ENCODE data around the gene CRIM1. TPM values are rescaled to one million over a fixed set of nuclear protein-coding genes. Genes with fewer than 3 reads are reported as not detected.

CRIM1 gene
- total RNA-seq, 1 experiment from 2014 or later = 27.6 TPM

GRCh38 chr2:36416370-36417165 is 61.0 kb downstream of the CRIM1 start:
- no peak overlapping the region for H4K91ac ChIP-seq (ENCODE audit: insufficient read length, low read depth, low read length)
- H4K8ac ChIP-seq (replicated peaks; ENCODE audit: insufficient read length, low read depth, low read length) = no peak overlapping the region
- DNase-seq = no peak
- H3K23ac ChIP-seq (ENCODE audit: insufficient read length, low read depth, low read length) = no peak overlapping the region
- no peak overlapping the region for H3K56ac ChIP-seq (ENCODE audit: insufficient read length, low read depth, low read length)
- no CpG with 5 or more reads among the region's 8 CpGs for WGBS (ENCODE audit: extremely low coverage, insufficient read length, low lambda C conversion rate)
- Mint-ChIP-seq H3K27me3 (ENCODE audit: low read depth) (no peaks in the 10 kb centered on the region), H3K4me3 (no peak overlapping the region), H3K4me1 (peaks cover 30 to 41% of the 10 kb centered on the region in 2 experiments), H3K9me3 (no peaks in the 10 kb centered on the region), H3K36me3 (ENCODE audit: insufficient read depth in 1 of 3, low read depth in 3 of 3) (no peaks in the 10 kb centered on the region; a peak in 1 of 7 replicates), H3K27ac (peak overlapping the region in 1 of 3 experiments; percentile 62; a peak in 2 of 7 replicates)
- H3K14ac ChIP-seq (ENCODE audit: insufficient read depth, low read length) = no peak overlapping the region; the same call in 1 of the 2 replicates
- no peak overlapping the region for H3K4me2 ChIP-seq (ENCODE audit: insufficient read depth, insufficient read length, low read length)
- H4K20me1 ChIP-seq (ENCODE audit: control insufficient read depth, insufficient read depth, insufficient read length) = no peaks in the 10 kb centered on the region
- H2AFZ ChIP-seq (ENCODE audit: low read length) = no peak overlapping the region
- H3K27me3 ChIP-seq (ENCODE audit: insufficient read depth, low read length) = no peaks in the 10 kb centered on the region
- H4K5ac ChIP-seq (ENCODE audit: insufficient read length, low read depth, low read length) = no peak overlapping the region
- no peak overlapping the region for H3K27ac ChIP-seq (ENCODE audit: insufficient read length, low read depth, low read length)
- no peak overlapping the region for H3K4ac ChIP-seq (ENCODE audit: low read depth, low read length)
- no peaks in the 10 kb centered on the region for H3K23me2 ChIP-seq (ENCODE audit: insufficient read length, low read depth, low read length, poor library complexity, severe bottlenecking)
- no peak overlapping the region for H2BK12ac ChIP-seq (ENCODE audit: insufficient read length, low read depth, low read length)
- no peak overlapping the region for H3K9ac ChIP-seq (ENCODE audit: extremely low read depth, insufficient read length, low read length)
- no peak overlapping the region for H2BK15ac ChIP-seq (ENCODE audit: low read depth, low read length)
- no peak overlapping the region for H2AK5ac ChIP-seq (ENCODE audit: insufficient read length, low read length)
- no peak for TF ChIP-seq CTCF (conservative IDR thresholded peaks at IDR 0.05)
- H2BK120ac ChIP-seq (ENCODE audit: low read depth, low read length, poor library complexity, severe bottlenecking) = no peak overlapping the region
- H3K79me1 ChIP-seq (ENCODE audit: insufficient read depth, low read depth, low read length, poor library complexity, severe bottlenecking) = no peaks in the 10 kb centered on the region
- H2BK5ac ChIP-seq (ENCODE audit: insufficient read length, low read length) = no peak overlapping the region
- H2BK20ac ChIP-seq (ENCODE audit: low read depth, low read length, poor library complexity, severe bottlenecking) = no peak overlapping the region
- H3T11ph ChIP-seq (ENCODE audit: low read length) = no peak overlapping the region
- no peaks in the 10 kb centered on the region for H3K9me3 ChIP-seq (ENCODE audit: control insufficient read depth, low read depth, low read length)
- H3K79me2 ChIP-seq (ENCODE audit: insufficient read depth, low read length) = peaks cover 4% of the 10 kb centered on the region; the same call in 1 of the 2 replicates
- H3K4me1 ChIP-seq (ENCODE audit: insufficient read depth, low read length) = peaks cover 13% of the 10 kb centered on the region; the same call in 1 of the 2 replicates
- no peak overlapping the region for H3K18ac ChIP-seq (ENCODE audit: insufficient read length, low read depth, low read length)
